Choroid plexus epithelial cell (primary cell): ENCODE data around the gene GABRA5.

ENCODE experiments used
- DNase-seq: peaks from one replicate; pipeline ENCODE4 v3.0.0-alpha.2; 2010; ENCODE audit warnings: low read depth
- H3K4me3 ChIP-seq: 2 replicates; pipeline ENCODE4 v1.5.1; 2011; ENCODE audit warnings: low read depth, mild to moderate bottlenecking, control low read depth, low read length, moderate library complexity
- TF ChIP-seq, protein P1 (sequence below): conservative IDR thresholded peaks from 2 replicates; pipeline ENCODE4 v1.5.1; 2011; ENCODE audit warnings: low read depth, mild to moderate bottlenecking, control low read depth, inconsistent platforms, low read length, moderate library complexity

Gene GABRA5

DNA sequence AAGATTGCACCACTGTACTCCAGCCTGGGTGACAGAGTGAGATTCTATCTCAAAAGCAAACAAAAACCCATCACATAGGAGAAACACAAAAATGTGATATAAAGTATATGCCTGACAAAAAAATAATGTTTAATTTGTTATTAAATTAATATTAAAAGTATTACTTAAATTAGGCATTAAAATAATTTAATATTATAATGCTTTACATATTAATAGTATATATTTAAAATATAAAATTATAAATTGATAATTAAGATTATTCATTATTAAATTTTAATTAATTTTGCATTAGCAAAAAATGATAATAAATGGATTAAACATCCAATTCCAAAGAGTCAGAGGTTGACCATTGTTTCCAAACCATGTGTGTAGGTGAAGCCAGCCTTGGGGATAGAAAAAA, 22.0 kb upstream of the GABRA5 start:
- no peak for DNase-seq
- TF ChIP-seq, protein P1, sequence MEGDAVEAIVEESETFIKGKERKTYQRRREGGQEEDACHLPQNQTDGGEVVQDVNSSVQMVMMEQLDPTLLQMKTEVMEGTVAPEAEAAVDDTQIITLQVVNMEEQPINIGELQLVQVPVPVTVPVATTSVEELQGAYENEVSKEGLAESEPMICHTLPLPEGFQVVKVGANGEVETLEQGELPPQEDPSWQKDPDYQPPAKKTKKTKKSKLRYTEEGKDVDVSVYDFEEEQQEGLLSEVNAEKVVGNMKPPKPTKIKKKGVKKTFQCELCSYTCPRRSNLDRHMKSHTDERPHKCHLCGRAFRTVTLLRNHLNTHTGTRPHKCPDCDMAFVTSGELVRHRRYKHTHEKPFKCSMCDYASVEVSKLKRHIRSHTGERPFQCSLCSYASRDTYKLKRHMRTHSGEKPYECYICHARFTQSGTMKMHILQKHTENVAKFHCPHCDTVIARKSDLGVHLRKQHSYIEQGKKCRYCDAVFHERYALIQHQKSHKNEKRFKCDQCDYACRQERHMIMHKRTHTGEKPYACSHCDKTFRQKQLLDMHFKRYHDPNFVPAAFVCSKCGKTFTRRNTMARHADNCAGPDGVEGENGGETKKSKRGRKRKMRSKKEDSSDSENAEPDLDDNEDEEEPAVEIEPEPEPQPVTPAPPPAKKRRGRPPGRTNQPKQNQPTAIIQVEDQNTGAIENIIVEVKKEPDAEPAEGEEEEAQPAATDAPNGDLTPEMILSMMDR: no peak
- no peak overlapping the region for H3K4me3 ChIP-seq

GRCh38 chr15:26848498-26848897, 18.4 kb upstream of the GABRA5 start:
- TF ChIP-seq, protein P1: no peak
- H3K4me3 ChIP-seq: no peak overlapping the region
- DNase-seq: no peak

DNA sequence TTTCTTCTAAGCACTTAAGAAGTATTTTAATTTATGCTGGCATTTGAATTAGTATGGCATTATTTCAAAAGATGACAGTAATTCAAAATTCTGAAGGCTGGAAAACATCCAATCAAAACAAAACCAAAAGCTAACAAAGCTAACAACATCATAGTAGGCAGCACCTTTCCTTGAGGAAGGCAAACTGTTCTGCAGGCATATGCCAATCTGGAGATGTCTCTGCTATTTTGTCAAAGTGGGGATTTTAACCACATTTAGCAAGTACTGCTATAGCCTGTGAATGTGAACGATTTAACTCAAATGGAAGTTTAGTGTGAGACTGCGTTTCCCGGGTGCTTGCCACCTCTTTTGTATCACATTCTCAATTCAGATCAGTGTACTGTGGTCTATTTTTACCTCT, 16.7 kb upstream of the GABRA5 start:
- H3K4me3 ChIP-seq: no peak overlapping the region
- no peak for DNase-seq
- TF ChIP-seq, protein P1: no peak

DNA sequence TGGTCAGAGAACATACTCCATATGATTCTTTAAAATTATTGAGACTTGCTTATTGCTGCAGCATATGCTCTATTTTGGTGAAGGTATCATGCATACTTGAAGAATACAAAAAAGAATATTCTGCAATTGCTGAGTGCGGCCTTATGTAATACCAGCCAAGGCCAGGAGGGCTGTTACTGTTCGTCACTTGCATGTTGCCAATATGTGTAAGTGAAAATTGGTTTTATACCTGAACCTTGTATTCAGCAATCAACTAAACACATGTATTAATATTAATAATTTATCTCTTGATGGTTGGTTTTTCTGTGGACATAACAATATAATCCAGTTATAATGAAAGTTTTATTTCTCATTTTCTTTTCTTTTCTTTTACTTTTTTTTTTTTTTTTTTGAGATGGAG, 13.9 kb upstream of the GABRA5 start:
- no peak overlapping the region for H3K4me3 ChIP-seq
- TF ChIP-seq, protein P1: no peak
- DNase-seq: no peak

- no peak overlapping the region for H3K4me3 ChIP-seq
- DNase-seq: no peak
- TF ChIP-seq, protein P1: no peak
These were observed 12.4 kb upstream of the GABRA5 start for GRCh38 chr15:26854435-26854834.

DNA sequence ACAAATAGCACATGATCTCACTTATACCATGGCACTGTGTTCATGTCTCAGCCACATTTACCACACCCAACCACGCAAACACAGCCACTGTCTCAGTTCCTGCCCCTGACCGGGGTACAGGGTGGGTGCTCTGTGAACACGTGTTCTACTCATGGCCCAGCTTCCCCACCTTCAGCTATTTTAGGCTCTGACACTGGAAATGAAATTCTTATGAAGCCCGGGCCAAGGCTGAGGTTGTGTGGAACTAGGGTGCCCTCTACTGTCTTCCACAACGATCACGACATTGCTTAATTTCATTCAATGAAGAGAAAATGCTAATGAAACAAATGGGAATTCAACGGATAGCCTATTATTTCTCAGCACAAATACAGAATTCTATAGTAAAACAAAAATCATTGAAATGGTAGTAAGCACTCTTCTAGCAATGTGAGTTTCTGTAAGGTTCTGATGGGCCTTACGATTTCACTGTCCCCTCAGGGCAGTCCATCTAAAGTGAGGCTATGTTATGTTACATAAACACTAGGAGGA, 2.1 kb upstream of the GABRA5 start:
- H3K4me3 ChIP-seq: no peak overlapping the region
- TF ChIP-seq, protein P1: peak; percentile 70
- DNase-seq: peak; percentile 61

- no peak overlapping the region for H3K4me3 ChIP-seq
- TF ChIP-seq, protein P1: no peak
- no peak for DNase-seq
These were observed 542 bp downstream of the GABRA5 start for GRCh38 chr15:26867200-26868007.
